ENCODE measurements around the gene NLRC5.
A peak's percentile ranks its signal among the peaks of the same experiment; 100 is the strongest.
"Not testable (repeated sequence)": the region's sequence is repeated elsewhere in the genome, so short reads cannot be mapped to it uniquely, and the experiment has no call there.

NLRC5 gene

DNA sequence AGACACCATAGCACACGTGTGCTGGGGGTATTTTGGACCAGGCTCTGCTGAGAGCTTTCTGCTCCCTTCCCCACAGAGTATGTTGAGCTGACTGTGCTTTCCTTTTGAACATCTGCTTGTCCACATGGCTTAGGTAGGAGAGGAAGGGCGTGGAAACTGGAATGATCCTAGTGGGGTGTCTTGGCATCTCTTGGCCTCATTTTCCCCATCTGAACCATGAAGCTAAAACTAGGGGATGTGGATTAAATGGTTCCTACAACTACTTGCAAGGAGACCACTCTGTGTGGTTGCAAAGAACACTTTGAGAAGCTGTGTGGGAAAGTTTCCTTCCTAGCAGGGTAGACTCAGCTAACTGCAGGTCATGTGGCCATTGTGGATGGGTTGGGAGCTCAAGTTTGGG is 6.7 kb upstream of the NLRC5 start:
- DNase-seq, result no peak

DNA sequence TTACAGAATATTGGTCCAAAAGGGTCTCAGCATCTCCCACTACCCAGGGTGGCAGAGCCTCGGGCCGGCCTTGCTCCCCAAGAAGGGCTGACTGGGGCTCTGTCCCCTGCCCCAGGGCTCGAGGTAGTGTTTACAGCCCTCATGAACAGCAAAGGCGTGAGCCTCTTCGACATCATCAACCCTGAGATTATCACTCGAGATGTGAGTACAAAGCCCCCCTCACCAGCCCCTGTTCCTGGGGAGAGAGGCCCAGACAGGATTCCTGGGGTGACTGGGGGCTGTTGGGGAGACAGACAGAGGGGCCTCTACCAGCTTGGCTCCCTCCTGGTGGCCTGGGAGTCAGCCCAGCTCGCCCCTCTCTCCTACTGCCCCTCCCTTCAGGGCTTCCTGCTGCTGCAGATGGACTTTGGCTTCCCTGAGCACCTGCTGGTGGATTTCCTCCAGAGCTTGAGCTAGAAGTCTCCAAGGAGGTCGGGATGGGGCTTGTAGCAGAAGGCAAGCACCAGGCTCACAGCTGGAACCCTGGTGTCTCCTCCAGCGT is 6.1 kb upstream of the NLRC5 start:
- DNase-seq, result no peak

DNA sequence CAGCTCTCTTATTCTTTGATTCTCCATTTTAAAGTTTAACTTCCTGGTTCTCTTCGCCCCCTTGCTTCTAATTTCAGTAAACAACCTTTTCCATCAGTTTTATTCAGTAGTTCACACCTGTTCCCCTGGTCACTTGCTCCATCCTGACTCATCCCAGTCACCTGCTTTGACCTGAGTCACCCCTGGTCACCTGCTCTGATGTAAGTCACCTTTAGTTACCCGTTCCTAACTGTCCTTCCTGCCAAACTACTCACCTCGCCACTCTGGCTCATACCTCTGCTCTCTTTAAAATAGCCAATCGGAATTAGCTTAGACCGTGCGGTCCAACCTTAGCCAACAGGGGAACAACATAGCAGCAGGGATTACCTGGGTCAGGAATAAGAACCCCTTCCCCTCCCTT is 4.7 kb upstream of the NLRC5 start:
- DNase-seq, result no peak

DNA sequence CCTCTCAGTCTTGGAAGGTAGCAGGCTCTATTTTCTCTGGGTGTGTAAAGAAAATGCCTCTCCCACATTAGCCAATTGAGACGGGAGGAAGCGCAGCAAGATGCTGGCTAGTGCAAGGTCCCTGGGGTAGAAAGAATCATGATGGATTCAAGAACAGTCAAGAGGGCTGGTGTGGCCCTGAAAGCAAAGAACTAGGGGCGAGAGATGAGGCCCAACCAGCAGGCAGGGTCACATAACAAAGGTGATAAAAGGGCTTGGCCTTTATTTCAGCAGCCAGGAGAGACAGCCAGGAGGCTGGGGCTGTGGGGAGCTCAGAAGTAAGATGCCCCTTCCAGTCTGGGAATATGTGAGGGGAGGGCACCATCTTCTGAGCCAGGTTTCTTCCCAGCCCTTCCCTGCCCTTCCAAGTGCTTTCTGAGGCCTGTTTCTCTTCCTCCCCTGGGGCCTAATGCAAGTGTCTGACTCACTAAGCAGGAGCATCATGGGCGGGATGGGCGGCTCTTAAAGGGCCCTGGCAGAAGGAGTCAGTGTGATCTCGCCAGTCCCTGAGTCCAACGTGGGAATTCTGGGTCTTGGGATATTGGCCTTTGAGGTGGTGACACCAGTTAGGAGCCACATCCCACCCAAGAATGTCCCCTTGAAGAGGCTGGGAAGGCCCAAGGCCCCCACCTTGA is 3.9 kb upstream of the NLRC5 start:
- DNase-seq, result no peak

DNA sequence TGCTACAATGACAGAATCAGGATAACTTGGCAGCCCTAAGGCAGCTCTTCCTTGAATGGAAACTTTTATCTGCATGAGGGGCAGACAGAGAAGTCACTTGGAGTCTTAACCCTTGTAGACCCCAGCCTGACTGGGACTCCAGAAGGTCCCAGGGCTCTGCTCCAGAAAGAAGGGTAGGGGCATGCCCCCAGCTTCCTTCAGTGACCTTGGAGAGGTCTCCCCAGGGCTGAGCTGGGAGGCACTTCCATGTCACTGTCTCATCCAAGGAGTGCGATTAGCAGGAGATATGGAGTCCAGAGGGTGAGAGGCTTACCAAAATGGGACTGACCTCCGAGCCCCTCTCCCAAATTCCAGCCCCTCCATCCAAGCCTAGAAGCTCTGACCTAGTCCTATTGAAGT is 3.4 kb upstream of the NLRC5 start:
- no peak for DNase-seq

DNA sequence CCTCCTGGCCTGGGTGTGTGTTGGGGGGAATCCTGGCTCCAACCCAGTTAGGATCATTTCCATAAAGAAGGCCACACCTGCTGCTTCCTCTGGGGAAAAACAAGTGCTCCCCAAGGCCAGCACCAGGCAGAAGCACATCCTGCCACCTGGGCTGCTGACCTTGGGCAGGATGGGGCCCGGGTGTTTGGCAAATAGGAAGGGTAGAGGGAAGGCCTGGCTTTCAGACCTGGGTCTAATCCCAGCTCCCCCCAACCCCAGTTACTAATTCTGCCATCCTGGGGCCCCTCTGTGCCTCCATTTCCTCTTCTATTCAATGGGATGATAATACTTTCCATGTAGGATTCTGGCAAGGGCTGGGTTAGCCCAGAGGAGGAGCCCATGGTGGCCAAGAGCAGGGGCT is 3.0 kb upstream of the NLRC5 start:
- no peak for DNase-seq

DNA sequence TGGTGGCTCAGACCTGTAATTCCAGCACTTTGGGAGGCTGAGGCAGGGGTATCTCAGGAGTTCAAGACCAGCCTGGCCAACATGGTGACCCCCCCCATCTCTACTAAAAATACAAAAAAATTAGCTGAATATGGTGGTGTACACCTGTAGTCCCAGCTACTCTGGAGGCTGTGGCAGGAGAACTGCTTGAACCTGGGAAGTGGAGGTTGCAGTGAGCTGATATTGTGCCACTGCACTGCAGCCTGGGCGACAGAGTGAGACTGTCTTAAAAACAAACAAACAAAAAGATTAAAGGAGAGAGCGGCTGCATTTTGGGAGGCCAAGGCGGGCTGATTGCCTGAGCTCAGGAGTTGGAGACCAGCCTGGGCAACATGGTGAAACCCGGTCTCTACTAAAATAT is 2.4 kb upstream of the NLRC5 start:
- DNase-seq, result not testable (repeated sequence)

DNA sequence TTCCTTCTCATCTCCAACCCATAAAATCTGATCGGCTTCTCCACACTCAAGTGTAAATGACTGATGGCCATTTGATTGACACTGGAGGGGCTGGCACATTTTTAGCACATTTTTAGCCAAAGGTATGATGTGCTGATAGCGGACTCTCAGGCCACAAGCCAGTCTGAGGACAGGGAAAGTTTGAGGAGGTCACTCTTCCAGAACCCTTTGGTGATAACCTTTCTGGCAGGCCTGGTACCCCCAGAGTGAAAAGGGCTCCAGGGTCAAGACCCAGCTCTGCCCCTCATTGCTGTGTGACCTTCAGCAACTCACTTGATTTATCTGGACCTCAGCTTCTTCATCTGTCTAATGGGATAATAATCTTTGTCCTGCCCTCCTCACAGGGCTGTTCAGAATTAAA is 1.7 kb upstream of the NLRC5 start:
- no peak for DNase-seq

DNA sequence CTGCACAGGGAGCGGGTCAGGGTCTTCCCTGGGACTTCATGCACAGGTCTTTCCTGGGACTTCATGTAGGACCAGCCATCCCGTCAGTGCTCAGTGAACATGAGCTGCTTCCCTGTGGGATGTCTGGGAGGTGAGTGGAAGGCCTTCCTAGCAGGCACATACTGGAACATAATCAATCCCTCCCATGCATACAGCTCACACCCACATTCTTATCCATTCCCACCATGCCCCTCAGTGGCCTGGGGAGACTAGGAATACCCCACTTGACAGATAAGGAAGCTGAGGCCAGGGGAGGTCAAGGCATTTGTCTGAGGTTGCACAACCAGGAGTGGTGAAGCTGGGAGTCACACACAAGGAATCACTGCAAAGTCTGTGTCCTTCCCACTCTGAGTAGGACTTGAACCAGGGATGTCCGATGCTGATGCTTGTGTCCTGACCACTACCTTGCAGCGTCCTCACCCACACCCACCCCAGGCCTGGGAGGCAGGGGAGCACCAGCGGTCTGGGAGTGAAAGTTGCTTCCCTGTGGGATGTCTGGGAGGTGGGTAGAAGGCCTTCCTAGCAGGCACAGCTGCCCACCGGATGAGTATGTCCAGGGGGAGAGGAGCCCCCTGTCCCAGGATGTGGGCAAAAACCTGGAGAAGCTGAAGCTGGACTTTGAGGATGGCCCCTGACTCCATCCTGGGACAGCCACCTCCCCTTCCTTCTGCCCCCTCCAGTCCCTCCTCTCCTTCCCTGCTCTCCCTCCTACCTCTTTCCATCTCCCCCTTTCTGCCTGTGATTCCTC is 1.0 kb upstream of the NLRC5 start:
- DNase-seq, result no peak

DNA sequence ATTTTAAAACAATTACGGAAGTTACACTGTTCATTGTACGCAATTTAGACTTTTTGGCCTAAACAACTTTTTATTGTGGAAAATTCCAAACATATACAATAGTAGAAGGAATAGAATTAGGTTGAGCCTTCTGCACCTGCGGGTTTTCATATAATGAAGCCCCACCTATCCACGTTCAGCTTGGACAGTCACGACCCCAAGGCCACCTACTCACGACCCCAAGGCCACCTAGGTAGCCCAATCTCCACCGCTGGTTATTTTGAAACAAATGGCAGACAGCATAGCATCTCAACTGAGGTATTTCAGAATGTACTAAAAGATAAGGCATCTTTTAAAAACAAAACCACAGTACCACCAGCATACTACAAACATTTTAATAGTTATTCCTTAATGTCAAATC is 631 bp downstream of the NLRC5 start:
- DNase-seq, result no peak

DNA sequence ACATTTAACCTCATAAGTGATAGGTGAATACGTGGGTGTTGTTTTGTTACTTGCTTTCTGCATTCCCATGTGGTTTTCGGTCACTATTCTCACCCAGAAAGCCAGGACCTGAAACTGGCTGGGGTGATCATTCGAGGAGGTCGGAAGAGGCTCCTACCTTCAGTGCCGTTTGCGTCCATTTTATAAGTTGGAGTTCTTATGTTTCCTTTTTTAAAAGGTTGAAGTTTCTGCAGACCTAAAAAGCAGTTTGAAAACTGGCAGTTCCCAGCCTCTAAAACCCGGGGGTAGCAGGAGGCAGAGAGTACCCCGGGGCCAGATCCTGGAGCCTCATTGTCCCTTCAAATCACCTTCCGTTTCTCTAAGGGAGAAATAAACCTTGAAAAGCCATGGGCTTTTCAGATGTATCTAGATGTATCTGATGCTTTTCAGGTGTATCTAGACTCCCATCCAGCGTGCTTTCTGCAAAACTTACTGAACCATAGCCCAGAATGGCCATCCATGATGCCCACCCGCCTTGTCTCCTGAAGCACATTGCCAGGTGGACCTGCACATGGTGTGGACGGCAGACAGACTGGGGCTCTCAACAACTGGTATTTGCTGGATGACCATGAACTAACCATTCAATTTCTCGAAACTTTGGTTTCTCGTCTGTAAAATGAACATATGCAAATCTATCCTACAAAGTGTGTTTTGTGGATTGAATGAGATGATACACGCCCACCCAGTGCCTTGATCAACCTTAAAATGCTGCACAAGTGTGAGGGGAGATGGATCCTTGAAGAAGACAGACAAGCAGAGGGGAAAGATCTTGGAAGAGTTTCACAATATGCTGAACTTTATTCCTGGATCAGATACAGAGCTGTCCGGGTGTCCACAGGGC is 1.3 kb downstream of the NLRC5 start:
- DNase-seq, result no peak

DNA sequence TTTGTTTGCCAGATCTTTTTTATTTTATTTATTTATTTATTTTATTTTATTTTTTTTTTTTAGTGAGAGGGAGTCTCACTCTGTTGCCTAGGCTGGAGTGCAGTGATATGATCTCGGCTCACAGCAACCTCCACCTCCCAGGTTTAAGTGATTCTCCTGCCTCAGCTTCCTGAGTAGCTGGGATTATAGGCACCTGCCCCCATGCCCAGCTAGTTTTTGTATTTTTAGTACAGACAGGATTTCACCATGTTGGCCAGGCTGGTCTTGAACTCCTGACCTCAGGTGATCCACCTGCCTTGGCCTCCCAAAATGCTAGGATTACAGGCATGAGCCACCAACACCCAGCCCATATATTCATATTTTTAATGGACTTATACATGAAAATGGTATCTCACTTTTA is 3.1 kb downstream of the NLRC5 start:
- not testable (repeated sequence) for DNase-seq

DNA sequence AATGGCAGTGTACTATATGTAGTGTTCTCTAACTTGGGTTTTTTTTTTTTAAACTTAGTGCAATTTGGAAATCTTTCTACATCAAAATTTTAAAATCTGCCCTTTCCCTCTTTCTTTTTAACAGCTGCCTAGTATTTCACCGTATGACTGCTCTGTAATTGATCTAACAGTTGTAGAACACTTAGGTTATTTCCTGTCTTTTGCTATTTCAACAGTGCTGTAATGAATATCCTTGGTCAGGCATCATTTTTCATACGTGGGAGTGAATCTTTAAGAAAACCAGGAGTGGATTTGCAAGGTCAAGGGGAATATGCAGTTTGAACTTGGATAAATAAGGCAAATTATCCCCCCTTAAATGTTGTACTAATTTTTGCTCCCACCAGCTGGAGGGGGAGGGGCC is 3.8 kb downstream of the NLRC5 start:
- DNase-seq, result no peak

DNA sequence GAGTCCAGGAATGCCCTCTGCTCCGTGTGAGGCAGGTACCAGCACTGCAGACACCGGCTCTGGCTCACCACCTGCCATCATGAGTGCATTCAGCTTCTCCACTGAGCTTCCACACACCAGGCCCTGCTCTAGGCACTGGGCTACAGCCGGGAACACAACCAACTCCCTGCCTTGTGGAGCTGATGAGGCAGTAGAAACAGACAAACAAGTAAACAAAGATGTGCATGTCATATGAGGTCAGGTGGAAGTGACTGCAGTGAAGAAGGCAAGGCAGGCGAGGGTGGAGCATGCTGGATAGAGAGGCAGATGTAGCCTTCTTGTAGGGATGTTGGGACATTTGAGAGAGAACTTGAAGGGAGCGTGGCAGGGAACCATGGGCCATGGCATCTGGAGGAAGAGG is 5.0 kb downstream of the NLRC5 start:
- no peak for DNase-seq

DNA sequence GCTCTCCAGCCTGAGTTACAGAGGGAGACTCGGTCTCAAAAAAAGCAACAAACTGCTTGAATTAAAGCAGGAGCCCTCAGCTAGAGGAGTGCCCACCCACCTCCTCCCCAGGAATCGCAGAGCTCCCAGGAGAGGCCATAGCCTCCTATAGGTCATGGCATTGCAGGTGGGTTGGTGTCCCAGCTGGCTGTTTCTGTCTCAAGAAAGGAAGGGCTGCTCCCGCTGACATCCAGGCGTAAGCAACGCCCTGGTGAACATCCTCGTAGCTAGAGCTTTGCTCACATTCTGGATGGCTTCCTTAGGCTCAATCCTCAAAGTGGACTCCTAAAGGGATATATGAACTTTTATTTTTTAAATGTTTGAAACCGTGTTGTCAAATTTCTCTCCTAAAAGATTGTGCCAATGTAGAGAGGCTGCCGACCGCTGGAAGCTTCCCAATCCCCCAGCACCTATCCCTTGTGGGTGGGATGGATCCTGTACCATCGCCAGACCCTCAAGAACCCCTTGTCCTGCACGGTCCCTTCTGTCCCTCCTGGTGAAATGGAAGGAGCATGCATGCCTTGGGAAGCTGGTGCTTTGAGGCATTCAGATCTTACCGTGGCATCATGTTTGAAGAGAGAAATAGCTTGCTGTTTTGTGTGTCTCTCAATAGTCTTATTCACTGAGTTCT is 5.9 kb downstream of the NLRC5 start:
- DNase-seq, result no peak

DNA sequence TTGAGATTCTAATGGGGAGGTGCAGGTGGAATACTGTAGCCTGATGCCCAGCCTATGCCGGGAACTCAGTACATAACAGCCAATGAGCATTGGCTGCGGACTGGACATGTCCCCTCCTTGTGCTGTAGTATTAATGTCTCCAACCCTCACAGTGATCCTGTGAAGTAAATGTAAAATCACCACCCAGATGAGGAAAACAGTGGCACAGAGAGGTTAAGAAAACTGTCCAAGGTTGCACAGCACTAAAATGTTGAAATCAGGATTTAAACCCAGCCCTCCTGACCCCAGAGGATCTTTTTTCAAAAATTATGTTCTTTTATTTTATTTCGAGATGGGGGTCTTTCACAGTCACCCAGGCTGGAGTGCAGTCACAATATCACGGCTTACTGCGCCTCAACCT is 7.9 kb downstream of the NLRC5 start:
- DNase-seq, result no peak

DNA sequence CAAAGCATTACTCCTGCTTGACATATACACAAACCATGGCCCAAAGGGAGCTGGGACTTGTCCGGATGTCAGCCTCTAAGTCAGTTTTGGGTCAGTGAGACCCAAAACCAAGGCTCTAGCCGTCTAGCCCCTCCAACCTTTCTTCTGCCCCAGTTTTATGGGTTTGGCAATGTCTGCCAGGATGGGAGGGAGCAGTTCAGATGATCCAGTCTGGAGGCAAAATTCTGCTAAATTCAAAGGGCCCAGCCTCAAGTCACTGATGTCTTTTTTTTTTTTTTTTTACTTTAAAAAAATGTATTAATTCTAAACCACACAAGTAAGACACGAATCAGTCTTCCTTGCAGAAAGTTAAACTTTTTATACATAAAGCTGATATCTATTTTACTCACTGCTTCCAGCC is 8.6 kb downstream of the NLRC5 start:
- DNase-seq, result no peak

DNA sequence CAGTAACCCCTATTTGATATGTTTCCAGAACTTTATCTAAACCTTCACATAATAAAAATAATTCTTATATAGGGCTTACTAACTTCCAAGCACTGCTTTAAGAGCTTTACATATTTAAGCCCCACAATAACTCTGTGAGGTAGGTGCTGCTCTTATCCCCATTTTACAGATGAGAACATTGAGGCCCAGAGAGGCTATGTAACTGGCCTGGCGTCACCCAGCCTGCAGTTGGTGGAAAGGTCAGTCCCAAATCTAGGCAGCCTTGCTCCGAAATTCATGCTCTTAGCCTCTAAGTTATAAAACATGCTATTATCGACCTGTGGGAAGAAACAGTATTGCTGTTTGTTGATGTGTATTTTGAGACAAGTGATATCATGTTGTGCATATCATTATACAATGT is 9.0 kb downstream of the NLRC5 start:
- DNase-seq, result no peak

DNA sequence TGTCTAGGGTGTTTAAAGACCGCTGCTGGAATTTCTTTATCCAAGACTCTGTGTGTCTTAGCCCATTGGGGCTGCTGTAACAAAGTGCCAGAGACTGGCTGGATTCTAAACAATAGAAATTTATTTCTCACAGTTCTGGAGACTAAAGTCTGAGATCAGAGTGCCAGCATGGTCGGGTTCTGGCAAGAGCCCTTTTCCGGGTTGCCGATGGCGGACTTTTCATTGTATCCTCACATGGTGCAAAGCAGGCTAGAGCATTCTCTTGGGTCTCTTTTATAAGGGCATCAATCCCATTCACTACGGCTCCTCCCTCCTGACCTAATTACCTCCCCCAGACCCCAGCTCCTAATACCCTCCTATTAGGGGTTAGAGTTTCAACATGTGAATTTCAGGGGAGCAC is 9.5 kb downstream of the NLRC5 start:
- no peak for DNase-seq

DNA sequence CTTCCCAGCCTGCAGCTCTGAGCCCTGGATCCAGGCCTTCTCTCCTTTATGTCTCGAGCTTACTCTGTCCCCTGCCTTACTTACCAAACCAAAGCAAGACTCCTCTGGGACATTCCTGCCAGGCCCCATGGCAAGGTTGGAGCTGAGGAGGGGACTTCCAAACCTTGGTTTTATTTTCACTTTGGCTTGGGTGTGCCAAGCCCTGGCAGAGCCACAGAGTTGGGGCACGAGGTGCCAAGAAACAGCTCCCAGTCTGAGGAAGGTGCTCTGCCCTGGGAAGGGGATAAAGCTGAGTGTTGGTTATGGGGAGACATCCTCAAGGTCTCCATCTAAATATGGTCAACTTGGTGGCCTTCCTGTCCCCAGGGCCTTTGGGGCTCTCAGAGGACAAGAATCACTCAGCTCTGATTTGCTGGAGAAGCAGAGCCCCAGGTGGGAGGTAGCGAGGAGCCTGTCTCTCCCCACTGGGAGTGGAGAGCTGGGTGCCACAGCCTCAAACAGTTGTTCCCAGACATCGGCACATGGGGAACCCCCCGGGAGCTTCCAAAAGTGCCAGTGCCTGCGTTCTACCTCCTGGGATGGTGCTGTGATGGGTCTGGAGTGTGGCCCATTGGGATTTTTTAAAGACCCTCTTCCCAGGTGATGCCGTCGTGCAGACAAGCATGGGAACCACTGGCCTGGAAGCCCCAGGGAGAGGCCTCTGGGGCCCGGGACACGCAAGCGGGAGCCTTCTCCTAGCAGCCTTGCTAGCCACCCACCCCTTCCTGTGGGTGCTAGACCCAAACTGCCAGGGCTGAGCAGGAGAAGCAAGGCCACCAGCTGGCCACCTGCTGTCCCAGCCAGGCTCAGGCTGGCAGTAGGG is 10.3 kb downstream of the NLRC5 start:
- DNase-seq, result no peak

DNA sequence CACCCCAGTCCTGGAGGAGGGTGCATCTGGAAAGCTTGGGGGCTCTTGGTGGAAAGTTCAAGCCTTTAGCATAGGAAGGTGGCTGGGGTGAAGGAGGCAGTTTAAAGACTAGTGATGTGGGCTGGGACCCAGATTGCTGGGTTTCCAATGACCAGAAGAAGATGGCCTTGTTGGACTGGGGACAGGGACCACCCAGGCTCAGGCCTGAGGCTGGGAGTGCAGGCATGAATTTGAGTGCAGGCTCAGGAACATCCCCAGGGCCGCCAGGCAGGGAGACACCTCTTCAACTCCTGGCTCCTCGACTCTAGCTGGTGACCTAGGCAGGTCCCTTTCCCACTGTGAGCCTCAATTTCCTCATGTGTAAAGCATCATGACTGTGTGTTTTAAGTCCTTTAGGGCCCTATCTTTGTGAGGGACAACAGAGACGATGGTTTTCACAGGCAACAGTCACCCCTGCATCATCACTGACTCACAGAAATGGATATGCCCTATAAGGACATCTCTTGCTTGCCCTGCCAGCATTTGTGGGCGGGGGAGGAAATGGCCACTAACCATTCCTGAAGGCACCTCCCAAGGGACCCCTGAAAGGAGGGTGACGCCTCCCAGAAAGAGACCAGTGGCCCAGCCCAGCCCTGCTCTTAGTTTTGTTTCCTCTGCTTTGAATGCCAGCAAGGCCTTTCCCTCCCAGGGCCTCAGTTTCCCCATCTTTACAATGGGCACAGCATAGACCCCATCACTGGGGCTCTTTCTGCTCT is 11.1 kb downstream of the NLRC5 start:
- DNase-seq, result peak in 1 of 4 experiments; percentile 28
